ENCODE measurements around the gene PARD6G. TPM values are rescaled to one million over a fixed set of nuclear protein-coding genes. Genes with fewer than 3 reads are reported as not detected.
"Not testable (repeated sequence)": the region's sequence is repeated elsewhere in the genome, so short reads cannot be mapped to it uniquely, and the experiment has no call there.

PARD6G gene
- total RNA-seq, 1 donor from 2014 or later: 30.7 TPM

GRCh38 chr18:80228051-80228848 is 19.1 kb downstream of the PARD6G start:
- H3K4me1 Mint-ChIP-seq: peaks cover 13% of the 10 kb centered on the region
- no peak overlapping the region for H3K4me3 Mint-ChIP-seq
- peak in 1 of 2 experiments; percentile 35 for DNase-seq (ENCODE audit: low spot score in 2 of 2, unreplicated experiment in 2 of 2)
- no peaks in the 10 kb centered on the region for H3K27me3 Mint-ChIP-seq (ENCODE audit: low read depth)
- H3K27ac Mint-ChIP-seq: no peak overlapping the region
- TF ChIP-seq CTCF (IDR thresholded peaks at IDR 0.05; ENCODE audit: unreplicated experiment): no peak
- no peaks in the 10 kb centered on the region for H3K9me3 Mint-ChIP-seq
- H3K36me3 Mint-ChIP-seq: peaks cover 1% of the 10 kb centered on the region

- H3K27me3 Mint-ChIP-seq (ENCODE audit: low read depth): no peaks in the 10 kb centered on the region
- no peaks in the 10 kb centered on the region for H3K9me3 Mint-ChIP-seq
- DNase-seq (ENCODE audit: low spot score in 2 of 2, unreplicated experiment in 2 of 2): no peak
- TF ChIP-seq CTCF (IDR thresholded peaks at IDR 0.05; ENCODE audit: unreplicated experiment): no peak
- no peak overlapping the region for H3K27ac Mint-ChIP-seq
- no peak overlapping the region for H3K4me3 Mint-ChIP-seq
- peaks cover 1% of the 10 kb centered on the region for H3K36me3 Mint-ChIP-seq
- H3K4me1 Mint-ChIP-seq: peaks cover 8% of the 10 kb centered on the region
Observed at GRCh38 chr18:80227472-80227871, 19.8 kb downstream of the PARD6G start.

GRCh38 chr18:80225685-80226084 is 21.6 kb downstream of the PARD6G start:
- Mint-ChIP-seq H3K27ac (no peak overlapping the region), H3K4me1 (peaks cover 5% of the 10 kb centered on the region), H3K9me3 (peaks cover 12% of the 10 kb centered on the region), H3K4me3 (no peak overlapping the region), H3K27me3 (ENCODE audit: low read depth) (no peaks in the 10 kb centered on the region), H3K36me3 (peaks cover 10% of the 10 kb centered on the region)
- no peak for DNase-seq (ENCODE audit: low spot score in 2 of 2, unreplicated experiment in 2 of 2)
- TF ChIP-seq CTCF (IDR thresholded peaks at IDR 0.05; ENCODE audit: unreplicated experiment): no peak

- H3K4me3 Mint-ChIP-seq: no peak overlapping the region
- H3K4me1 Mint-ChIP-seq: peaks cover 5% of the 10 kb centered on the region
- DNase-seq (ENCODE audit: low spot score in 2 of 2, unreplicated experiment in 2 of 2): peak in 1 of 2 experiments; percentile 22
- H3K27ac Mint-ChIP-seq: no peak overlapping the region
- TF ChIP-seq CTCF (IDR thresholded peaks at IDR 0.05; ENCODE audit: unreplicated experiment): no peak
- H3K36me3 Mint-ChIP-seq: peaks cover 8% of the 10 kb centered on the region
- H3K9me3 Mint-ChIP-seq: peaks cover 17% of the 10 kb centered on the region
- H3K27me3 Mint-ChIP-seq (ENCODE audit: low read depth): no peaks in the 10 kb centered on the region
Observed at GRCh38 chr18:80223581-80224148, 23.6 kb downstream of the PARD6G start.

- H3K4me3 Mint-ChIP-seq; H3K27me3 Mint-ChIP-seq (ENCODE audit: low read depth); H3K4me1 Mint-ChIP-seq; H3K36me3 Mint-ChIP-seq; H3K27ac Mint-ChIP-seq: not testable (repeated sequence)
- peak in 1 of 2 experiments; percentile 5 for DNase-seq (ENCODE audit: low spot score in 2 of 2, unreplicated experiment in 2 of 2)
- peaks cover 29% of the 10 kb centered on the region for H3K9me3 Mint-ChIP-seq
Observed at GRCh38 chr18:80219488-80219887, 27.8 kb downstream of the PARD6G start.
